Activated naive CD4-positive, alpha-beta T cell treated with anti-CD3 and anti-CD28 coated beads, Interleukin-2, amount 50 U/mL, for 24 hours (primary cell): ENCODE measurements around the gene OR12D1.

Source experiments
- H3K27ac Mint-ChIP-seq: one replicate; pipeline ENCODE4 v1.8.0; 2021; ENCODE audit warnings: mild to moderate bottlenecking, mixed read lengths
- H3K27me3 Mint-ChIP-seq: one replicate; pipeline ENCODE4 v1.8.0; 2021; ENCODE audit warnings: mixed read lengths
- H3K36me3 Mint-ChIP-seq: one replicate; pipeline ENCODE4 v1.8.0; 2021; ENCODE audit warnings: mixed read lengths
- H3K4me1 Mint-ChIP-seq: one replicate; pipeline ENCODE4 v1.8.0; 2021; ENCODE audit warnings: mixed read lengths
- H3K4me3 Mint-ChIP-seq: one replicate; pipeline ENCODE4 v1.8.0; 2021; ENCODE audit warnings: mild to moderate bottlenecking, mixed read lengths
- H3K9me3 Mint-ChIP-seq: one replicate; pipeline ENCODE4 v1.8.0; 2021; ENCODE audit warnings: mixed read lengths

Gene OR12D1

GRCh38 chr6:29447670-29448069, 32.9 kb downstream of the OR12D1 start:
- Mint-ChIP-seq H3K36me3 (no peaks in the 10 kb centered on the region), H3K27ac (no peak overlapping the region), H3K9me3 (no peaks in the 10 kb centered on the region), H3K4me1 (no peaks in the 10 kb centered on the region), H3K27me3 (peaks cover 38% of the 10 kb centered on the region), H3K4me3 (no peak overlapping the region)

GRCh38 chr6:29451471-29452193, 36.9 kb downstream of the OR12D1 start:
- H3K27ac Mint-ChIP-seq = no peak overlapping the region
- H3K36me3 Mint-ChIP-seq = no peaks in the 10 kb centered on the region
- no peaks in the 10 kb centered on the region for H3K4me1 Mint-ChIP-seq
- peaks cover 32% of the 10 kb centered on the region for H3K27me3 Mint-ChIP-seq
- no peaks in the 10 kb centered on the region for H3K9me3 Mint-ChIP-seq
- no peak overlapping the region for H3K4me3 Mint-ChIP-seq

- Mint-ChIP-seq H3K27ac (no peak within 1 kb of the TSS), H3K9me3 (no peaks in the 10 kb centered on the region), H3K4me1 (no peaks in the 10 kb centered on the region), H3K4me3 (no peak within 1 kb of the TSS), H3K36me3 (no peaks in the 10 kb centered on the region), H3K27me3 (peaks cover 16% of the 10 kb centered on the region)
Observed at GRCh38 chr6:29456971-29457370, 42.2 kb downstream of the OR12D1 start, which contains the start of the genes OR11A1 and OR2H1. Gene OR11A1, minus strand, starts transcription at chr6:29457071. Its CDS starts 29,430 bp downstream, at chr6:29427641. Gene OR2H1, plus strand, starts transcription at chr6:29457155. Its CDS starts 4,615 bp downstream, at chr6:29461770.

- Mint-ChIP-seq H3K4me1 (no peaks in the 10 kb centered on the region), H3K27me3 (peaks cover 14% of the 10 kb centered on the region), H3K27ac (no peak overlapping the region), H3K4me3 (no peak overlapping the region), H3K9me3 (no peaks in the 10 kb centered on the region), H3K36me3 (no peaks in the 10 kb centered on the region)
Observed at GRCh38 chr6:29461021-29461814, 46.5 kb downstream of the OR12D1 start.

GRCh38 chr6:29462022-29462421, 47.3 kb downstream of the OR12D1 start:
- Mint-ChIP-seq H3K9me3 (no peaks in the 10 kb centered on the region), H3K4me3 (no peak overlapping the region), H3K4me1 (no peaks in the 10 kb centered on the region), H3K27me3 (peaks cover 14% of the 10 kb centered on the region), H3K36me3 (no peaks in the 10 kb centered on the region), H3K27ac (no peak overlapping the region)

GRCh38 chr6:29465279-29465678, 50.6 kb downstream of the OR12D1 start:
- Mint-ChIP-seq H3K27me3 (peaks cover 11% of the 10 kb centered on the region), H3K4me1 (no peaks in the 10 kb centered on the region), H3K4me3 (no peak overlapping the region), H3K9me3 (no peaks in the 10 kb centered on the region), H3K36me3 (no peaks in the 10 kb centered on the region), H3K27ac (no peak overlapping the region)

- Mint-ChIP-seq H3K27me3 (peaks cover 11% of the 10 kb centered on the region), H3K36me3 (no peaks in the 10 kb centered on the region), H3K4me3 (no peak overlapping the region), H3K4me1 (no peaks in the 10 kb centered on the region), H3K9me3 (no peaks in the 10 kb centered on the region), H3K27ac (no peak overlapping the region)
Observed at GRCh38 chr6:29465801-29466200, 51.1 kb downstream of the OR12D1 start.

GRCh38 chr6:29466241-29466640, 51.5 kb downstream of the OR12D1 start:
- no peaks in the 10 kb centered on the region for H3K4me1 Mint-ChIP-seq
- H3K36me3 Mint-ChIP-seq = no peaks in the 10 kb centered on the region
- peaks cover 8% of the 10 kb centered on the region for H3K27me3 Mint-ChIP-seq
- H3K27ac Mint-ChIP-seq = no peak overlapping the region
- no peaks in the 10 kb centered on the region for H3K9me3 Mint-ChIP-seq
- no peak overlapping the region for H3K4me3 Mint-ChIP-seq
